CD4-positive, alpha-beta T cell (primary cell): ENCODE results near the gene CCDC152. TPM values are rescaled to one million over a fixed set of nuclear protein-coding genes. Genes with fewer than 3 reads are reported as not detected.

Source experiments
- ATAC-seq: fragments of 200-7000 bp; cut with Tn5 transposase; one replicate; pipeline ENCODE4 v1.10.0; 2022; ENCODE audit warnings: mild to moderate bottlenecking; ENCODE audit not compliant: poor library complexity
- CTCF ChIA-PET: fragments of 350-600 bp; sonication (Branson Sonifier 250); formaldehyde crosslinking; loops from one replicate; lab custom pipeline; 2021; ENCODE audit warnings: antibody characterized with exemption, inconsistent platforms; lab: Charles Lee
- POLR2A ChIA-PET: fragments of 350-600 bp; sonication (Branson Sonifier 250); formaldehyde crosslinking; loops from one replicate; lab custom pipeline; 2021; ENCODE audit warnings: antibody characterized with exemption, inconsistent platforms; lab: Charles Lee
- DNase-seq, 14 experiments: peaks; one replicate each; pipeline ENCODE4 v3.0.0-alpha.2; 2013 to 2020; ENCODE audit warnings: mixed read lengths in 2 of 14
- H3K27ac ChIP-seq, 2 donors: one replicate each; pipeline versions ENCODE4 v1.5.1 to v1.7.0; 2013; ENCODE audit warnings: low read length in 2 of 2, low read depth in 1 of 2, mild to moderate bottlenecking in 1 of 2
- H3K27me3 ChIP-seq, 2 experiments: 1 replicate in 1 of 2; 2 replicates in 1 of 2; pipeline versions ENCODE4 v1.6.1 to v1.7.0; 2013; ENCODE audit warnings: low read length in 2 of 2, control low read depth in 1 of 2, mild to moderate bottlenecking in 1 of 2, moderate library complexity in 1 of 2; ENCODE audit not compliant: insufficient read depth in 2 of 2, control insufficient read depth in 1 of 2
- H3K36me3 ChIP-seq: one replicate; pipeline ENCODE4 v1.6.1; 2013; ENCODE audit warnings: low read length, control low read depth; ENCODE audit not compliant: insufficient read depth
- H3K4me1 ChIP-seq: one replicate; pipeline ENCODE4 v1.6.1; 2013; ENCODE audit warnings: low read length, control low read depth; ENCODE audit not compliant: insufficient read depth
- H3K4me3 ChIP-seq: one replicate; pipeline ENCODE4 v1.5.1; 2013; ENCODE audit warnings: mild to moderate bottlenecking, low read length, moderate library complexity
- H3K9me3 ChIP-seq, 2 experiments: 1 replicate in 1 of 2; 2 replicates in 1 of 2; pipeline versions ENCODE4 v1.6.1 to v1.7.0; 2013; ENCODE audit warnings: low read length in 2 of 2, mild to moderate bottlenecking in 2 of 2, control low read depth in 1 of 2, moderate library complexity in 1 of 2; ENCODE audit not compliant: control insufficient read depth in 1 of 2, insufficient read depth in 1 of 2
- H3K27ac Mint-ChIP-seq: one replicate; pipeline ENCODE4 v1.8.0; 2020; ENCODE audit warnings: mixed read lengths
- H3K27me3 Mint-ChIP-seq: one replicate; pipeline ENCODE4 v1.8.0; 2021; ENCODE audit warnings: mixed read lengths
- H3K36me3 Mint-ChIP-seq: one replicate; pipeline ENCODE4 v1.8.0; 2021; ENCODE audit warnings: low read depth, mixed read lengths
- H3K4me1 Mint-ChIP-seq: one replicate; pipeline ENCODE4 v1.8.0; 2021; ENCODE audit warnings: low read depth, mixed read lengths
- H3K4me3 Mint-ChIP-seq: one replicate; pipeline ENCODE4 v1.8.0; 2020; ENCODE audit warnings: mild to moderate bottlenecking, mixed read lengths
- H3K9me3 Mint-ChIP-seq: one replicate; pipeline ENCODE4 v1.8.0; 2020; ENCODE audit warnings: mixed read lengths
- intact Hi-C, 2 experiments: fragments of 100-400 bp; cut with DNase I in 1 of 2; cut with micrococcal nuclease in 1 of 2; formaldehyde crosslinking; loops; one replicate each; pipeline versions ENCODE4 v1.15.1 to v1.9.0; 2023 to 2025; cut with DNase I, micrococcal nuclease
- total RNA-seq, 174 experiments: library from RNA in 2 of 174; stranded (reverse) in 2 of 174; gene quantifications; one replicate each; pipeline ENCODE4 v1.2.3 and lab custom pipeline; 2021 to 2026
- TF ChIP-seq, protein P1 (sequence below): fragments of 200-600 bp; IDR thresholded peaks from one replicate; pipeline ENCODE4 v1.8.0; 2022; ENCODE audit warnings: antibody characterized with exemption, mild to moderate bottlenecking

CCDC152 gene
- total RNA-seq, 2 experiments from 2014 or later: 1.2 to 1.6 TPM

- DNase-seq: no peak
- Mint-ChIP-seq H3K27ac (no peak overlapping the region), H3K27me3 (peaks cover 15% of the 10 kb centered on the region), H3K4me3 (no peak overlapping the region), H3K9me3 (no peaks in the 10 kb centered on the region), H3K36me3 (no peaks in the 10 kb centered on the region), H3K4me1 (no peaks in the 10 kb centered on the region)
- POLR2A ChIA-PET: no interaction called here
- ATAC-seq: no peak
- H3K36me3 ChIP-seq: no peaks in the 10 kb centered on the region
- no peaks in the 10 kb centered on the region for H3K4me1 ChIP-seq
- no peak overlapping the region for H3K4me3 ChIP-seq
- no peak overlapping the region for H3K27ac ChIP-seq
- H3K27me3 ChIP-seq: no peaks in the 10 kb centered on the region
- intact Hi-C loops: no loop called here
- peaks cover 0 to 7% of the 10 kb centered on the region in 2 experiments for H3K9me3 ChIP-seq
- TF ChIP-seq, protein P1, sequence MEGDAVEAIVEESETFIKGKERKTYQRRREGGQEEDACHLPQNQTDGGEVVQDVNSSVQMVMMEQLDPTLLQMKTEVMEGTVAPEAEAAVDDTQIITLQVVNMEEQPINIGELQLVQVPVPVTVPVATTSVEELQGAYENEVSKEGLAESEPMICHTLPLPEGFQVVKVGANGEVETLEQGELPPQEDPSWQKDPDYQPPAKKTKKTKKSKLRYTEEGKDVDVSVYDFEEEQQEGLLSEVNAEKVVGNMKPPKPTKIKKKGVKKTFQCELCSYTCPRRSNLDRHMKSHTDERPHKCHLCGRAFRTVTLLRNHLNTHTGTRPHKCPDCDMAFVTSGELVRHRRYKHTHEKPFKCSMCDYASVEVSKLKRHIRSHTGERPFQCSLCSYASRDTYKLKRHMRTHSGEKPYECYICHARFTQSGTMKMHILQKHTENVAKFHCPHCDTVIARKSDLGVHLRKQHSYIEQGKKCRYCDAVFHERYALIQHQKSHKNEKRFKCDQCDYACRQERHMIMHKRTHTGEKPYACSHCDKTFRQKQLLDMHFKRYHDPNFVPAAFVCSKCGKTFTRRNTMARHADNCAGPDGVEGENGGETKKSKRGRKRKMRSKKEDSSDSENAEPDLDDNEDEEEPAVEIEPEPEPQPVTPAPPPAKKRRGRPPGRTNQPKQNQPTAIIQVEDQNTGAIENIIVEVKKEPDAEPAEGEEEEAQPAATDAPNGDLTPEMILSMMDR: no peak
- CTCF ChIA-PET: no interaction called here
Observed at GRCh38 chr5:42839196-42839595, 82.6 kb downstream of the CCDC152 start.

DNA sequence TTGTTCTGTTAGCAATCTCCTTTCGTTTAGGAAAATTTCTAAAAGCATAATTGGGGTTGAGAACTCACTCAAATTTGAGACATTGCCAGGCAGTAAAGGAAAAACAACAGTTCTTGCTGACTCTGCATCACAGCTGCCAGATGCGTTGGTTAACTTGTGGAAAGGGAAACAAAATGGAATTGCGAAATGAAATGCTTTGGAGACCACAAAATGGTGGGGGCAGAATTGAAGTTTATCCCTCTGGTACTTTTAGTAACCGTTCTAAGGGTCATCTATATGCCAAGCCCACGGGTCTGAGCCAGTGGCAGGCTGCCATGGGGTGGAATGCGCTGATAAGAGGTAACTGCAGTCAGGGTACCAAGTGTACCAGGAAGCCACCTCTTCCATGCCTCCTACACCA is 83.7 kb downstream of the CCDC152 start:
- DNase-seq: no peak
- no peak overlapping the region for H3K27ac Mint-ChIP-seq
- TF ChIP-seq, protein P1: no peak
- H3K36me3 Mint-ChIP-seq: no peaks in the 10 kb centered on the region
- H3K9me3 Mint-ChIP-seq: no peaks in the 10 kb centered on the region
- Histone ChIP-seq H3K27me3 (no peaks in the 10 kb centered on the region), H3K4me1 (no peaks in the 10 kb centered on the region), H3K9me3 (peaks cover 0 to 7% of the 10 kb centered on the region in 2 experiments), H3K36me3 (no peaks in the 10 kb centered on the region), H3K4me3 (no peak overlapping the region), H3K27ac (no peak overlapping the region)
- peaks cover 19% of the 10 kb centered on the region for H3K27me3 Mint-ChIP-seq
- no peak overlapping the region for H3K4me3 Mint-ChIP-seq
- H3K4me1 Mint-ChIP-seq: no peaks in the 10 kb centered on the region
- POLR2A ChIA-PET: no interaction called here
- CTCF ChIA-PET: no interaction called here
- intact Hi-C loops: no loop called here
- ATAC-seq: no peak

- Histone ChIP-seq H3K4me3 (no peak overlapping the region), H3K27me3 (no peaks in the 10 kb centered on the region), H3K27ac (no peak overlapping the region), H3K9me3 (peaks cover 0 to 7% of the 10 kb centered on the region in 2 experiments), H3K36me3 (no peaks in the 10 kb centered on the region), H3K4me1 (no peaks in the 10 kb centered on the region)
- no peaks in the 10 kb centered on the region for H3K4me1 Mint-ChIP-seq
- no peaks in the 10 kb centered on the region for H3K9me3 Mint-ChIP-seq
- intact Hi-C loops: no loop called here
- POLR2A ChIA-PET: no interaction called here
- H3K4me3 Mint-ChIP-seq: no peak overlapping the region
- CTCF ChIA-PET: no interaction called here
- DNase-seq: no peak
- H3K36me3 Mint-ChIP-seq: no peaks in the 10 kb centered on the region
- peaks cover 19% of the 10 kb centered on the region for H3K27me3 Mint-ChIP-seq
- ATAC-seq: no peak
- TF ChIP-seq, protein P1: no peak
- H3K27ac Mint-ChIP-seq: no peak overlapping the region
Observed at GRCh38 chr5:42840842-42841567, 84.4 kb downstream of the CCDC152 start.
